ENCODE data around the gene TPO. TPM values are rescaled to one million over a fixed set of nuclear protein-coding genes. Genes with fewer than 3 reads are reported as not detected.

Gene TPO
- total RNA-seq, 1 experiment from 2014 or later, result not detected

GRCh38 chr2:1427086-1427485 lies 13.8 kb downstream of the TPO start:
- no peaks in the 10 kb centered on the region for H3K23me2 ChIP-seq (ENCODE audit: insufficient read length, low read depth, low read length, poor library complexity, severe bottlenecking)
- H3T11ph ChIP-seq (ENCODE audit: low read length), result no peak overlapping the region
- DNase-seq, result no peak
- H3K27ac ChIP-seq (ENCODE audit: insufficient read length, low read depth, low read length), result no peak overlapping the region
- WGBS (ENCODE audit: extremely low coverage, insufficient read length, low lambda C conversion rate), result no CpG with 5 or more reads among the region's 3 CpGs
- H3K79me1 ChIP-seq (ENCODE audit: insufficient read depth, low read depth, low read length, poor library complexity, severe bottlenecking), result no peaks in the 10 kb centered on the region
- TF ChIP-seq, protein P1, sequence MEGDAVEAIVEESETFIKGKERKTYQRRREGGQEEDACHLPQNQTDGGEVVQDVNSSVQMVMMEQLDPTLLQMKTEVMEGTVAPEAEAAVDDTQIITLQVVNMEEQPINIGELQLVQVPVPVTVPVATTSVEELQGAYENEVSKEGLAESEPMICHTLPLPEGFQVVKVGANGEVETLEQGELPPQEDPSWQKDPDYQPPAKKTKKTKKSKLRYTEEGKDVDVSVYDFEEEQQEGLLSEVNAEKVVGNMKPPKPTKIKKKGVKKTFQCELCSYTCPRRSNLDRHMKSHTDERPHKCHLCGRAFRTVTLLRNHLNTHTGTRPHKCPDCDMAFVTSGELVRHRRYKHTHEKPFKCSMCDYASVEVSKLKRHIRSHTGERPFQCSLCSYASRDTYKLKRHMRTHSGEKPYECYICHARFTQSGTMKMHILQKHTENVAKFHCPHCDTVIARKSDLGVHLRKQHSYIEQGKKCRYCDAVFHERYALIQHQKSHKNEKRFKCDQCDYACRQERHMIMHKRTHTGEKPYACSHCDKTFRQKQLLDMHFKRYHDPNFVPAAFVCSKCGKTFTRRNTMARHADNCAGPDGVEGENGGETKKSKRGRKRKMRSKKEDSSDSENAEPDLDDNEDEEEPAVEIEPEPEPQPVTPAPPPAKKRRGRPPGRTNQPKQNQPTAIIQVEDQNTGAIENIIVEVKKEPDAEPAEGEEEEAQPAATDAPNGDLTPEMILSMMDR (conservative IDR thresholded peaks at IDR 0.05), result no peak
- Mint-ChIP-seq H3K27ac (no peak overlapping the region), H3K9me3 (peaks cover 4 to 18% of the 10 kb centered on the region in 2 experiments; a peak in 4 of 5 replicates), H3K4me3 (no peak overlapping the region), H3K27me3 (ENCODE audit: low read depth) (peaks cover 28% of the 10 kb centered on the region), H3K36me3 (ENCODE audit: insufficient read depth in 1 of 3, low read depth in 3 of 3) (no peaks in the 10 kb centered on the region), H3K4me1 (peaks cover 12 to 18% of the 10 kb centered on the region in 2 experiments)
- H3K79me2 ChIP-seq (ENCODE audit: insufficient read depth, low read length), result no peaks in the 10 kb centered on the region
- H4K20me1 ChIP-seq (ENCODE audit: control insufficient read depth, insufficient read depth, insufficient read length), result no peaks in the 10 kb centered on the region
- H2BK15ac ChIP-seq (ENCODE audit: low read depth, low read length), result no peak overlapping the region
- no peaks in the 10 kb centered on the region for H3K9me3 ChIP-seq (ENCODE audit: control insufficient read depth, low read depth, low read length)
- H3K23ac ChIP-seq (ENCODE audit: insufficient read length, low read depth, low read length), result no peak overlapping the region
- H3K9ac ChIP-seq (ENCODE audit: extremely low read depth, insufficient read length, low read length), result no peak overlapping the region
- no peak overlapping the region; the same call in 1 of the 2 replicates for H3K14ac ChIP-seq (ENCODE audit: insufficient read depth, low read length)
- no peak overlapping the region for H4K5ac ChIP-seq (ENCODE audit: insufficient read length, low read depth, low read length)
- H2BK20ac ChIP-seq (ENCODE audit: low read depth, low read length, poor library complexity, severe bottlenecking), result no peak overlapping the region
- H2BK5ac ChIP-seq (ENCODE audit: insufficient read length, low read length), result no peak overlapping the region
- H3K4me2 ChIP-seq (ENCODE audit: insufficient read depth, insufficient read length, low read length), result no peak overlapping the region
- no peak overlapping the region for H2BK120ac ChIP-seq (ENCODE audit: low read depth, low read length, poor library complexity, severe bottlenecking)
- no peak overlapping the region for H3K4ac ChIP-seq (ENCODE audit: low read depth, low read length)
- H3K27me3 ChIP-seq (ENCODE audit: insufficient read depth, low read length), result no peaks in the 10 kb centered on the region
- no peak overlapping the region for H2AK5ac ChIP-seq (ENCODE audit: insufficient read length, low read length)
- no peaks in the 10 kb centered on the region for H3K4me1 ChIP-seq (ENCODE audit: insufficient read depth, low read length)
- H2AFZ ChIP-seq (ENCODE audit: low read length), result no peak overlapping the region
- no peak overlapping the region for H3K18ac ChIP-seq (ENCODE audit: insufficient read length, low read depth, low read length)
- H2BK12ac ChIP-seq (ENCODE audit: insufficient read length, low read depth, low read length), result no peak overlapping the region
- no peak overlapping the region for H3K56ac ChIP-seq (ENCODE audit: insufficient read length, low read depth, low read length)
- no peak overlapping the region for H4K91ac ChIP-seq (ENCODE audit: insufficient read length, low read depth, low read length)
- no peak overlapping the region for H4K8ac ChIP-seq (replicated peaks; ENCODE audit: insufficient read length, low read depth, low read length)

Measured in H9 (cell line).